C4-2B (cell line): ENCODE results near the gene ZNF552.
"Not testable (repeated sequence)": the region's sequence is repeated elsewhere in the genome, so short reads cannot be mapped to it uniquely, and the experiment has no call there.

Experiments used
- H3K27ac ChIP-seq: fragments of 450-650 bp; 2 replicates; pipeline ENCODE4 v1.5.1; 2017
- CTCF ChIP-seq: fragments of 450-650 bp; conservative IDR thresholded peaks from 2 replicates; pipeline ENCODE4 v1.5.1; 2017; ENCODE audit warnings: mild to moderate bottlenecking
- ZFX ChIP-seq: fragments of 450-650 bp; IDR thresholded peaks from 2 replicates; pipeline ENCODE4 v1.6.1; 2017

Gene ZNF552

GRCh38 chr19:57807541-57807940 is 7.2 kb downstream of the ZNF552 start:
- no peak for TF ChIP-seq ZFX
- TF ChIP-seq CTCF: no peak
- H3K27ac ChIP-seq: no peak overlapping the region

DNA sequence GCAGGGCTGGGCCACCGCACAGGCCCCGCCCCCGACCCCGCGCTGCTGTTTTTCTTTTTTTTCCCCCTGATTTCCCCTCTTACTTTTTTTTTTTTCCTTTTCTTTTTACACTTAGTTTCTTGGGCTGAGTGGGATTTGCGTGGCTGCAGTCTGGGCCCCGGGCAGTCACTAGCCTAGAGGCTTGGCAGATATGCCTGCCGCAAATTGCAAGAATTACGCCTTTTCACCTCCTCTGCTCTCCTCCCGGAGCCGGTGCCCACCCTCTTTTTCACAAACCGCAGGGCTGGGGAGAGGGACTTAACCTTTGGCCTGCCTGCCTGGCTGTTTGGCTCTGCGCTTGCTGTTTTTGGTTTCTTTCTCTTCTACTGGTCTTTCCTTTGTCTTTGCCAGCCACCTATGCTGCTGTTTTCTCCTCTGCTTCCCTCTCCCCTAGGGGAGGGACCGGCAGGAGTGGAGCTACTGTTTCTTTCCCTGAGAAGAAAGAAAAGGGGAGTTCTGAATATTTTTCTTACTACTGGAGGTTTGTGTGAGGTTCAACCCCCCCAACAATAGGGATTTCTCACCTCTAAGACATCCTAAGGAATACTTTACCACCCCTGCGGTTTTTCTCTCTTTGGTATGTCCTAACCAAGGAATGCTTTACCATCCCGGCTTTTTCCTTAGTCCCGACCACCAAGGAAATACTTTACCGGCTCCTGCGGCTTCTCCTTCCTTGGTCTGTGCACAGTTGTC is 11.0 kb downstream of the ZNF552 start:
- TF ChIP-seq CTCF: no peak
- no peak for TF ChIP-seq ZFX
- H3K27ac ChIP-seq: peak overlapping the region; percentile 55; the same call in 1 of the 2 replicates

- H3K27ac ChIP-seq: no peak overlapping the region
- TF ChIP-seq ZFX (no peak), CTCF (no peak)
Observed at GRCh38 chr19:57803265-57803593, 11.5 kb downstream of the ZNF552 start.

GRCh38 chr19:57802269-57802668 is 12.4 kb downstream of the ZNF552 start:
- H3K27ac ChIP-seq: no peak overlapping the region
- TF ChIP-seq ZFX (no peak), CTCF (no peak)

- no peak overlapping the region for H3K27ac ChIP-seq
- no peak for TF ChIP-seq ZFX
- no peak for TF ChIP-seq CTCF
Observed at GRCh38 chr19:57800696-57801095, 14.0 kb downstream of the ZNF552 start.

DNA sequence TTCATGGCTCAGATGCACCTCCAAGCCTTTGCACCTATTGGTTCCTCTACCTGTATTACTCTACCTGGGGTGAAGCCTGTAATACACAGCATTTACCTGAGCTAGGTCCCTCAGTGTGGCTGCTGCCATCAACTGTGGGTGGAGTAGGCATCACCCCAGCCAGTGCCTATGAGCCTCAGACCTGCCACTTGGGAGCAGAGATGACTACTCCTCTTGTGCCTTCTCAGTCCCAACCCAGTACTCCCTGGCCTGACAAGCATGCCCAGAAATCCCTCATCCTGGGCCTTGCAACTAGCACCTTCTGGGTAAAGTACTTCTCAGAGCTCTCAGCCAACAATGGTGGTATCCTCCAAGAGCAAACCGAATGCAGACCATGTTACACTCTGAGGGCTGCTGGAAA is 18.1 kb downstream of the ZNF552 start:
- H3K27ac ChIP-seq: not testable (repeated sequence)

GRCh38 chr19:57789288-57789687 is 25.4 kb downstream of the ZNF552 start:
- no peak for TF ChIP-seq CTCF
- TF ChIP-seq ZFX: no peak

GRCh38 chr19:57788114-57788692 is 26.5 kb downstream of the ZNF552 start:
- TF ChIP-seq CTCF (no peak), ZFX (no peak)

More at GRCh38 chr19:57789288-57789687, 25.4 kb downstream of the ZNF552 start:
- H3K27ac ChIP-seq: no peak overlapping the region

More at GRCh38 chr19:57788114-57788692, 26.5 kb downstream of the ZNF552 start:
- no peak overlapping the region for H3K27ac ChIP-seq
